Lower leg skin (tissue), 4 donors: ENCODE data around the gene ABCG1. TPM values are rescaled to one million over a fixed set of nuclear protein-coding genes. Genes with fewer than 3 reads are reported as not detected.
A peak's percentile ranks its signal among the peaks of the same experiment; 100 is the strongest.

Experiments used
- DNase-seq, 2 donors: peaks; one replicate each; pipeline ENCODE4 v3.0.0-alpha.2; 2019; ENCODE audit warnings: low spot score in 2 of 2
- H3K4me3 ChIP-seq: fragments of 200-600 bp; sonication (generic); 2 replicates; pipeline ENCODE4 v1.5.1; 2017; ENCODE audit warnings: mild to moderate bottlenecking, low read depth; ENCODE audit not compliant: poor library complexity, severe bottlenecking
- POLR2A ChIP-seq, 2 donors: fragments of 450-650 bp; IDR thresholded peaks; one replicate each; pipeline ENCODE4 v1.6.1; 2016 to 2017; ENCODE audit warnings: antibody characterized with exemption in 2 of 2, mild to moderate bottlenecking in 1 of 2, moderate library complexity in 1 of 2
- whole genome bisulfite sequencing, 2 donors: methylation state at CpG; one replicate each; pipeline ENCODE4 v1.1.5; 2018; 5-methylcytosine and 5-hydroxymethylcytosine counted together
- intact Hi-C: fragments of 100-400 bp; cut with DNase I; formaldehyde crosslinking; loops from one replicate; pipeline ENCODE4 v1.15.0; 2023; ENCODE audit warnings: low total_unique reads
- total RNA-seq, 4 donors: library from RNA; depleted of rRNA; stranded (reverse); fragments of >200 nt; gene quantifications; one replicate each; pipeline ENCODE4 v1.1.0, GENCODE V29; 2016
- TF ChIP-seq, protein P1 (sequence below), 3 donors: fragments of 450-650 bp; IDR thresholded peaks; one replicate each; pipeline ENCODE4 v1.5.1; 2016; ENCODE audit warnings: antibody characterized with exemption in 3 of 3, mild to moderate bottlenecking in 3 of 3, moderate library complexity in 2 of 3

Gene ABCG1
- total RNA-seq, 4 donors from 2014 or later, result 49.4 to 80.2 (median 52.7) TPM

GRCh38 chr21:42254651-42255601 is 36.0 kb downstream of the ABCG1 start:
- intact Hi-C loops, result loop anchor here (5.0 kb wide), 1 partner anchor 103 kb away; no protein-coding TSS in a partner anchor
- H3K4me3 ChIP-seq, result no peak overlapping the region
- no peak for DNase-seq
- WGBS, 2 donors, result 67 to 72% methylated on average over 17 of the region's 17 CpGs
- TF ChIP-seq, protein P1, sequence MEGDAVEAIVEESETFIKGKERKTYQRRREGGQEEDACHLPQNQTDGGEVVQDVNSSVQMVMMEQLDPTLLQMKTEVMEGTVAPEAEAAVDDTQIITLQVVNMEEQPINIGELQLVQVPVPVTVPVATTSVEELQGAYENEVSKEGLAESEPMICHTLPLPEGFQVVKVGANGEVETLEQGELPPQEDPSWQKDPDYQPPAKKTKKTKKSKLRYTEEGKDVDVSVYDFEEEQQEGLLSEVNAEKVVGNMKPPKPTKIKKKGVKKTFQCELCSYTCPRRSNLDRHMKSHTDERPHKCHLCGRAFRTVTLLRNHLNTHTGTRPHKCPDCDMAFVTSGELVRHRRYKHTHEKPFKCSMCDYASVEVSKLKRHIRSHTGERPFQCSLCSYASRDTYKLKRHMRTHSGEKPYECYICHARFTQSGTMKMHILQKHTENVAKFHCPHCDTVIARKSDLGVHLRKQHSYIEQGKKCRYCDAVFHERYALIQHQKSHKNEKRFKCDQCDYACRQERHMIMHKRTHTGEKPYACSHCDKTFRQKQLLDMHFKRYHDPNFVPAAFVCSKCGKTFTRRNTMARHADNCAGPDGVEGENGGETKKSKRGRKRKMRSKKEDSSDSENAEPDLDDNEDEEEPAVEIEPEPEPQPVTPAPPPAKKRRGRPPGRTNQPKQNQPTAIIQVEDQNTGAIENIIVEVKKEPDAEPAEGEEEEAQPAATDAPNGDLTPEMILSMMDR (IDR thresholded peaks at IDR 0.05), result no peak
- TF ChIP-seq POLR2A (IDR thresholded peaks at IDR 0.05), result no peak

GRCh38 chr21:42255825-42256224 is 36.9 kb downstream of the ABCG1 start:
- no peak for DNase-seq
- 91 to 98% methylated on average over 4 of the region's 4 CpGs for WGBS, 2 donors
- no peak for TF ChIP-seq POLR2A (IDR thresholded peaks at IDR 0.05)
- TF ChIP-seq, protein P1 (IDR thresholded peaks at IDR 0.05), result no peak
- H3K4me3 ChIP-seq, result no peak overlapping the region
- intact Hi-C loops, result no loop called here

DNA sequence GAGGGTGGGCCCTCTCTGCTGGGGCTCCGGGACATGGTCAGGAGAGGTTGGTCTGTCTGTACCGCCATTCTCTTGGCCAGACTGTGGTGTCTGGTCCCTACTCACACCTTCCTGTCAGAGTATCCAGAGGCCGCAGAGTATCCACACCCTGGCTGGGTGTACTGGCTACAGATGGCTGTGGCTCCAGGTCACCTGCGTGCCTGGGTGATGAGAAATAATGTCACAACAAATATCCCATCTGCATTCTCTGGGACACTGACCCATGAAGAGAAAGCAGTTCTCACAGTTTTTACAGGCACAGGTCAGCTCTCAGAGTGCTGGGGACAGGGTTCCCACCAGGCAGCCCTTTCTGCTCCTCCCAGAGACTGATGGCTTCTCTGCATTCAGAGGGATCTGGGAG is 37.4 kb downstream of the ABCG1 start:
- intact Hi-C loops, result no loop called here
- 98 to 100% methylated on average over 4 of the region's 4 CpGs for WGBS, 2 donors
- H3K4me3 ChIP-seq, result no peak overlapping the region
- no peak for DNase-seq
- no peak for TF ChIP-seq POLR2A (IDR thresholded peaks at IDR 0.05)
- TF ChIP-seq, protein P1 (IDR thresholded peaks at IDR 0.05), result no peak

- TF ChIP-seq, protein P1 (IDR thresholded peaks at IDR 0.05), result no peak
- no peak for TF ChIP-seq POLR2A (IDR thresholded peaks at IDR 0.05)
- intact Hi-C loops, result no loop called here
- WGBS, 2 donors, result 65 to 67% methylated on average over 12 of the region's 12 CpGs
- H3K4me3 ChIP-seq, result no peak overlapping the region
- DNase-seq, result no peak
These were observed 38.3 kb downstream of the ABCG1 start for GRCh38 chr21:42257091-42257765.

DNA sequence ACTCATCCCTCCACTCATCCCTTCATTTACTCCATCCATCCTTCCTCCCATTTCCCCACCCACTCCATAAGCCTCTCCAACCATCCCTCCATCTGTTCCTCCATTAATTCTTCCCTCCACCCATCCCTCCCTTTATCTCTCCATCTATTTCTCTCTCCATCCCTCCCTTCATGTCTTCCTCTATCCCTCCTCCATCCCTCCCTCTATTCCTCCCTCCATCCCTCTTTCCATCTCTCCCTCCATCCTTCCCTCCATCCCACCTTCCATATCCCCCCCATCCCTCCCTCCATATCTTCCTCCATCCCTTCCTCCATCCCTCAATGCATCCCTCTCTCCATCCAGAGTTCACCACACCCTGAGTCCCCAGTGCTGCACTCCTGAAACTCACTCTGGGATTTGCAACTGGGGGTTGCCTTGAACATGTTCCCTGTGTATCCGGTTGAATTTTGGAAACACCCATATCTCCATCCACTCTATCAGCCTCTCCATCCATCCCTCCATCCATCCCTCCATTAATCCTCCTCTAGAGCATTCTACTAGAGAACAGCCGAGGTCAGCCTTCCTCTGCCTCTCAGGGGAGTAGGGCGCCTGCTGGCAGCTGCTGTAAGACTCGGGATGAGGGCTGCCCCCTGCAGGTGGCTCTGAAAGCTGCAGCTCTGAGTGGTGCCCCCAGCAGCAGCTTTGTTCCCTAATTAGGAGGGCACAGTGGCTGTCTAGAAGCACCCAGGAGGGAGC is 39.4 kb downstream of the ABCG1 start:
- peak in 1 of 2 donors; percentile 91 for DNase-seq
- 40 to 44% methylated on average over 4 of the region's 4 CpGs for WGBS, 2 donors
- intact Hi-C loops, result no loop called here
- TF ChIP-seq, protein P1 (IDR thresholded peaks at IDR 0.05), result peak in 1 of 3 donors; percentile 40
- TF ChIP-seq POLR2A (IDR thresholded peaks at IDR 0.05), result no peak
- no peak overlapping the region for H3K4me3 ChIP-seq
